HG03378 (cell line): ENCODE results near the gene ZNF513.
"Not testable (repeated sequence)": the region's sequence is repeated elsewhere in the genome, so short reads cannot be mapped to it uniquely, and the experiment has no call there.

Experiments
- ATAC-seq: cut with Tn5 transposase; IDR thresholded peaks from one replicate; pipeline ENCODE4 v1.9.1; 2021; ENCODE audit warnings: mild to moderate bottlenecking, moderate library complexity; ENCODE audit not compliant: unreplicated experiment

ZNF513 gene

DNA sequence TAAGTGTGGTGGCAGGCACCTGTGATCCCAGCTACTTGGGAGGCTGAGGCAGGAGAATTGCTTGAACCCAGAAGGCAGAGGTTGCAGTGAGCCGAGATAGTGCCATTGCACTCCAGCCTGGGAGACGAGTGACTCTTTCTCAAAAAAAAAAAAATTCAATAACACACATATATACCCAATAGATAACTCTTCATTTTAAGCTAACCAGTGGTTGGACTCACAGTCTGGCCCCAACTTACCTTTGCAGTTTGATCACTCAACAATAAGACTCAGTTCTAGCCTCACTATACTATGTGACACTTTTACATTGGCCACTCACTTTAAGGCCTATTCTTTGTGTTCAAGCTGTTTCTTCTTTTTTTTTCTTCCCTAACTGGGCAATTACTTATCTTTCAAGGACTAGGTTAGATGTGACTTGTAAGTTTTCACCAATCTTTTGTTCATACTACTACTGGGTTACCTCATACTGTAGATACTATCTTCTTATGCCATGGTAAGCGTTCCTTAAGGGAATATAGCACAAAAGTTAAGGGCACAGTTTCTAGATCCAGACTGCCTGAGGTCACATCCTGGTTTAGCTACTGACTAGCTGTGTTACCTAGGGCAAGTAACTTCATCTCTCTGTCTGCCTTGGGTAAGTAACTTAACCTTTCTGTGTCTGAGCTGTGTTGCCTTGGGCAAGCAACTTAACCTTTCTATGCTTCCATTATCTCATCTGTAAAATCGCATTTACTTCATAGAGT is 17.7 kb downstream of the ZNF513 start:
- ATAC-seq, result no peak

DNA sequence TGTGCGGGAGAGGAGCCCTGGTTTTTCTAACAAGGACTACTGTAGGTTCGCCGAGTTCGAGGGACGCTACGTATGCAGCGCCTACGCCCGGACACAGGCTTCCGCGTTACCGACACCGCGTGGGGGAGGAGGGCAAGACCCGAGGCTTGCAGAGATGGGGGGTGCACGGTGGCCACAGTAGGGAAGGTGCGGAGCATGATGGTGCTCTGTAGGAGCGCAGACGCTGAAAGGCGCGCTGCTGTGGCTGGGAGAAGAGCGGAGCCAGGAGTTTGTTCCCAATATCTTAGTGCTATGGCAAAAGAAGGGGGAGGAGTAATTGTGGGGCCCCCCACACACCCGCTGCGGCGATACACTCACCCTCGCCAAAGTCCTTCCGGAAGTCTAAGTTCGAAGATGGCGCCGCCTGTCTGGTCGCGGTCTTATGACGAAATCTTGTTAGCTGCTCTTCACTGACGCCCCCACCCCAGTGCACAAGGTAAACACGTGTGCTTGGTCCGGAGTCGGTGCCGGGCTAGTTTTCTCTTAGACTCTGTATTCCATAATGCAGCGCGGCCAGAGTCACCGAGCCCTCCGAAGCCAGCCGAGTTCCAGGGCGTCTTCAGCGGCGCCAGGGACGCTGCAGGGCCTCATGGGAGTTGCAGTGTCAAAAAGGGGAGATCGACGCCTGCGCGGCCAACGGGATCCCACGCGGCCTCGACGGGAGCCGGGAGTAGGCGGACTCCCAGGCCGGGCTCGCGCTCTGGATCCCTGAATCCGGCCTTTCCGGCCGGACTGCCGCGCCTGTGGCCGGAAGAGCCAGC is 24.0 kb downstream of the ZNF513 start, which contains the start of gene GTF3C2:
Gene GTF3C2, minus strand, starts transcription at position 383 of the 800 bp plus-strand sequence. CDS start 13,210 bp downstream, outside the sequence.
- peak; percentile 76 for ATAC-seq

DNA sequence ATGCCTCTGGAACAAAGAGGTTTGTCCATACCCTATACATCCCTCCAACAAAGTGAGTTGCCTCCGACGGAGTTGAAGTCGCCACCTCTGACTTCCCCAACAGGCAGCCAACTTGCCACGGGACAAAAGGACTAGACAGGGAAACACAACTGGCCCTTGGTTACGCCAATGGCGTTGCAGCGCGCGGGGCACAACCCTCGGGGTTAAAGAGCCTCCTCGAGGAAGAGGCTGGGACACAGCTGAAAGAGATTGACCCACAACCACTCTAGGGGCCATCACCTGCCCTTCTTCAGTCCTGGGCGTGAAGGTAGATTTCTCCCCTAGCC is 24.5 kb downstream of the ZNF513 start:
- ATAC-seq, result peak; percentile 29

DNA sequence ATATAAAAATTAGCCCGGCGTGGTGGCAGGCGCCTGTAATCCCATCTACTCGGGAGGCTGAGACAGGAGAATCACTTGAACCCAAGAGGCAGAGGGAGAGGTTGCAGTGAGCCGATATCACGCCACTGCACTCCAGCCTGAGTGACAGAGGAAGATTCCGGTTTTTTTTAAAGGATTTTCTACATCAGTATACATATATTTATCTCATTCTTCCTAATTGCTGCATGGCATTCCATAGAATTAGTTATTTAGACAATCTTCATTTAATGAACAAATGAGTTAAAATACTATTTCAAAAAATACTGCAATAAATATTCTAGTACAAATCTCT is 26.0 kb downstream of the ZNF513 start:
- ATAC-seq, result no peak

DNA sequence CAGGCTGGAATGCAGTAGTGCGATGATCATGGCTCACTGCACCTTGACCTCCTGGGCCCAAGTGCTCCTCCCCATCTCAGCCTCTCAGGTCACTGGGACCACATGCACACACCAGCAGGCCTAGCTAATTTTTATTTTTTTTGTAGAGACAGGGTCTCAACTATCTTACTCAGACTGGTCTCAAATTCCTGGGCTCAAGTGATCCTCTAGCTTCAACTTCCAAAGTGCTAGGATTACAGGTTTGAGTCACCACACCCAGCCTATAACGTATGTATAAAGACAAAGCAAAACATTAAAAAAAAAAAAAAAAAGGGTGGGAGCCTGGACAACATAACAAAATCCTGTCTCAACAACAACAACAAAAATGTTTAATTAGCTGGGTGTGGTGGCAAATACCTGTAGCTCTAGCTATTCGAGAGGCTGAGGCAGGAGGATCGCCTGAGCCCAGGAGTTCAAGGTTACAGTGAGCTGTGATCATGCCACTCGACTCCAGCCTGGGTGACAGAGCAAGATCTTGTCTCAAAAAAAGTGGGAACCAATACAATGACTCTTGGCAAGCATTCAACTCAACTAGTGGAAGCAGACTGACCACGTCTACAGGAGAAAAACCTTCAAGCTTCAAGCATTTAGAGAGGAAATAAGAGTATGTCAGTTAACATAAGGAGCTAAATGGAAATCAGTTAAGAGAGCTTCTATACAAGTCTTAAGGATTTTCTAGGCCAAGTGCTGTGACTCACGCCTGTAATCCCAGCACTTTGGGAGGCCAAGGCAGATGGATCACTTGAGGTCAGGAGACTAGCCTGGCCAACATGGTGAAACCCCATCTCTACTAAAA is 26.6 kb downstream of the ZNF513 start:
- no peak for ATAC-seq

DNA sequence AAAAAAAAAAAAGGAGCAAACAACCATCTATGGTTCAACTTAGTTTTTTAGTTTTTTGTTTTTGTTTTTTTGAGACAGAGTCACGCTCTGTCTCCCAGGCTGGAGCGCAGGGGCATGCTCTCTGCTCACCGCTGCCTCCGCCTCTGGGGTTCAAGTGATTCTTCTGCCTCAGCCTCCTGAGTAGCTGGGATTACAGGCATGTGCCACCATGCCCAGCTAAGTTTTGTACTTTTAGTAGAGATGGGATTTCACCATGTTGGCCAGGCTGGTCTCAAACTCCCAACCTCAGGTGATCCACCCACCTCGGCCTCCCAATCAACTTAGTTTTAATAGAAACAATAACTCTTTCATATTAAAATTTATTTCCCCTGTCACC is 27.2 kb downstream of the ZNF513 start:
- not testable (repeated sequence) for ATAC-seq

DNA sequence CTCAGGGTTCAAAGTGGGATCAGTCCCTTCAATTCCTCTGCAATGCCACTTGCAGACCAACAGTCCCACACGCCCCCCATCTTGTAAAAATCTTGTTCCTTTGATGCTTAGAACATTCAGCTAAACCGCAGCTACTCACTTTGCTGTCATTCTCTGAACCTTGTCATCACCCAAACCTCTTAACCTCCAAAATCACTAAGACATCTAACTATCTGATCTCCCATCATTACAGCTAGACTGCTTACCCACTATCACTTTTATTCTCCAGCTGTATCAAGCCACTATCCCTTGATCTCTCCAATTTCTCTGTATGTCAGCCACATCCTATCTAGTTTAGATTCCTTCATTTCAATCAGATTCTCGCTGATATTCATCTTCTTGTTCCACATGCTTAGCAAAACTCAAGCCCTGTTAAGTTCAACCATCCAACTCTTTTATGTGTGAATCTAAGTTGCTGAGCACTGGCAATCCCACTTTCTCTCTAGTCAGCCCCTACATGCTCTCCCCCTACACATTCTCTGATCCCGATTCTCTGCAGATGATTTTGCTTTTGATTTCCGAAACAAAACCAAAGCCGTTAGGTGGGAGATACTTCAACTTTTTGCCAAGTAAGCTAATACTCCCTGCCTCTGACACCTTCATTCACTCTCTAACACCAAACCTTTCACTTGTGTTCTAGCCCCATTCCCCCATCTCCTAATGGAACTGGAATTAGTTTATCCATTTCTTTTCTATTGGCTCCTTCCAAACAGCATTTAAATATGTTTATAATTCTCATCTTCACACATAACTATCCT is 28.5 kb downstream of the ZNF513 start:
- ATAC-seq, result no peak

DNA sequence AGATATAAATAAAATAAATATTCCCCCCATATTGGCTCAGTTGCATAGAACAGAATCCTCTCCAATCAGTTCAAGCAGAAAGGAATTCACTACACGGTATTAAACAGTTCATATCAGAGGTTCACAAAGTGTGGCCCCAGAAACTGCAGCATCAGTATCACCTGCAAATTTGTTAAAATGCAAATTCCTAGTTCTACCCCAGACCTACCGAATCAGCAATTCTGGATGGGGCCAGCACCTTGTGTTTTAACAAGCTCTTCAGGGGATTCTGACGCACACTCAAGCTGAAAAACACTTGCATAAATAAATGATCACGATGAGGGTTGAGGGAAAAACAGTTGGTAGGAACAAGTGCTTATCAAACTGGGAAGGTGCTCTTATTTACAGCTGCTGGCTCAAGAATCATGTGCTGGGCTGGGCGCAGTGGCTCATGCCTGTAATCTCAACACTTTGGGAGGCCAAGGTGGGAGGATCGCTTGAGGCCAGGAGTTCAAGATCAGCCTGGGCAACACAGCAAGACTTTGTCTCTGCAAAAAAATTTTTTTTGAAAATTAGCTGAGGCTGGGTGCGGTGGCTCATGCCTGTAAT is 30.3 kb downstream of the ZNF513 start:
- ATAC-seq, result no peak

DNA sequence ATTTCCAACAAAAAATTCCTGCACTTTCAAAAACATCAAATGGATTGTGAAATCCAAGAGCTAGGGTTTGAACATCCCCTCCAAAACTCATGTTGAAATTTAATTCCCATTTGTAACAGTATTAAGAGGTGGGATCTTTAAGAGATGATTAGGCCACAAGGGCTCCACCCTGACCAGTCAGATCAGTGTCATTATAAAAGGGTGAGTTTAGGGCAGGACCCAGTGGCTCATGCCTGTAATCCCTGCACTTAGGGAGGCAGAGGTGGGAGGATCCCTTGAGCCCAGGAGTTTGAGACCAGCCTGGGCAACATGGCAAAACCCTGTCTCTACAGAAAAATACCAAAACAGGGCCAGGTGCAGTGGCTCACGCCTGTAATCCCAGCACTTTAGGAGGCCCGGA is 32.9 kb downstream of the ZNF513 start:
- no peak for ATAC-seq

DNA sequence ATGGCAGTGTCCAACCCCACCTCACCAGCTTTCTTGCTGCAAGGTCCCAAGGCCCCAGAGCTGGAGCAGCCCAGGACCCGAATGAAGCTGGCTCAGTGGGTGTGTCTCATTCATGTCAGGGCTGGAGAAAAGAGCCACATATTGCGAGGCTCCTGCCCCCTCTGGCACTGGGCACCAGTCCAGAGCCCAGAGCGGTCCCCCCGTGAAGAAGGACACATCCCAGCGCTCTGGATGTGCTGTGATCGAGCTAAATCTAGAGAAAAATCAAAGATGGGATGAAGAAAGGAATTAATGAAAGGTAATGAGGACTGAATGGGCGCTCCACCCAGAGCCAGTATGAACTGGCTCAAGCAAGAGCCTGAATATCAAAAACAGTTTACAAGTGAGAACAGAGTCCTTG is 44.4 kb downstream of the ZNF513 start:
- no peak for ATAC-seq

DNA sequence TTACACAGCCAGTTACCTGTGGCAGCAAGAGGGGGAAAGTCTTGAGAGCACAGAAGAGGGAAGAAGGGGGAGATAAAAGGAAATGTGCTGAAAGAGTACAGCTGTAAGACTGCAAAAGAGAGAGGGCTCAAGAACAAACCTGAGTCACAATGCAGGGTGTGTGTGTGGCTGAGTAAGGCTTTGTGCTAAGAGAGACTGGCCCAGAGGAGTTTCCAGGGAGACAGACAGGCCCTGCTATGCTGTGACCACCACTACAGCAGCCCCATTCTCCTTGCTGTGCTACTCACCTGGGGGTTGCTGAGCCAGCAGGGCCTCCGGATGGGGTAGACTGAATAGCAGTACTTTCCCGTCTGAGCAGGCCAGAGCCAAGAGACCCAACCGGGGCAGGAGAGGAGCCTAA is 45.2 kb downstream of the ZNF513 start:
- no peak for ATAC-seq
